Naive thymus-derived CD4-positive, alpha-beta T cell (primary cell): ENCODE results near the gene CBLB. TPM values are rescaled to one million over a fixed set of nuclear protein-coding genes. Genes with fewer than 3 reads are reported as not detected.

Experiments used
- ATAC-seq: fragments of 150-1000 bp; cut with Tn5 transposase; 2 replicates; pipeline ENCODE4 v1.10.0; 2021; ENCODE audit warnings: mild to moderate bottlenecking, moderate library complexity
- CTCF ChIA-PET: fragments of 350-600 bp; sonication (Branson Sonifier 250); formaldehyde crosslinking; loops from one replicate; lab custom pipeline; 2021; ENCODE audit warnings: antibody characterized with exemption; lab: Charles Lee
- POLR2A ChIA-PET: fragments of 350-600 bp; sonication (Branson Sonifier 250); formaldehyde crosslinking; loops from one replicate; lab custom pipeline; 2021; ENCODE audit warnings: antibody characterized with exemption, inconsistent platforms; lab: Charles Lee
- DNase-seq, 9 donors: peaks; one replicate each; pipeline versions ENCODE4 v3.0.0 to v3.0.0-alpha.2; 2020 to 2022; ENCODE audit warnings: mixed read lengths in 1 of 9
- H3K27ac ChIP-seq: one replicate; pipeline ENCODE4 v1.7.0; 2013; ENCODE audit warnings: mild to moderate bottlenecking, low read depth, low read length, moderate library complexity
- H3K27me3 ChIP-seq, 2 donors: one replicate each; pipeline ENCODE4 v1.7.0; 2013; ENCODE audit warnings: low read length in 2 of 2, mild to moderate bottlenecking in 2 of 2, moderate library complexity in 2 of 2; ENCODE audit not compliant: control insufficient read depth in 2 of 2, insufficient read depth in 2 of 2
- H3K36me3 ChIP-seq, 3 experiments: 1 replicate in 2 of 3; 2 replicates in 1 of 3; pipeline ENCODE4 v1.7.0; 2013; ENCODE audit warnings: low read length in 3 of 3, mild to moderate bottlenecking in 3 of 3, moderate library complexity in 1 of 3; ENCODE audit not compliant: insufficient read depth in 3 of 3, control insufficient read depth in 2 of 3
- H3K4me1 ChIP-seq, 2 donors: one replicate each; pipeline ENCODE4 v1.7.0; 2013; ENCODE audit warnings: low read length in 2 of 2, mild to moderate bottlenecking in 2 of 2, moderate library complexity in 1 of 2; ENCODE audit not compliant: control insufficient read depth in 2 of 2, insufficient read depth in 2 of 2
- H3K4me3 ChIP-seq: 2 replicates; pipeline ENCODE4 v1.7.0; 2013; ENCODE audit warnings: mild to moderate bottlenecking, low read length
- H3K9me3 ChIP-seq, 3 experiments: 1 replicate in 2 of 3; 2 replicates in 1 of 3; pipeline ENCODE4 v1.7.0; 2013; ENCODE audit warnings: low read length in 3 of 3; ENCODE audit not compliant: control insufficient read depth in 2 of 3
- H3K27ac Mint-ChIP-seq, 9 donors: one replicate each; pipeline ENCODE4 v1.8.0; 2020 to 2022; ENCODE audit warnings: mixed read lengths in 9 of 9, mild to moderate bottlenecking in 8 of 9, moderate library complexity in 5 of 9, inconsistent platforms in 2 of 9
- H3K27me3 Mint-ChIP-seq, 5 donors: one replicate each; pipeline ENCODE4 v1.8.0; 2021 to 2022; ENCODE audit warnings: mixed read lengths in 5 of 5, mild to moderate bottlenecking in 1 of 5
- H3K36me3 Mint-ChIP-seq, 5 donors: one replicate each; pipeline ENCODE4 v1.8.0; 2020 to 2022; ENCODE audit warnings: mixed read lengths in 5 of 5, mild to moderate bottlenecking in 3 of 5, inconsistent platforms in 1 of 5
- H3K4me1 Mint-ChIP-seq, 7 donors: one replicate each; pipeline ENCODE4 v1.8.0; 2020 to 2022; ENCODE audit warnings: mixed read lengths in 7 of 7, mild to moderate bottlenecking in 3 of 7, inconsistent platforms in 1 of 7
- H3K4me3 Mint-ChIP-seq, 10 donors: one replicate each; pipeline ENCODE4 v1.8.0; 2020 to 2022; ENCODE audit warnings: mild to moderate bottlenecking in 10 of 10, mixed read lengths in 10 of 10, moderate library complexity in 6 of 10, inconsistent platforms in 2 of 10
- H3K9me3 Mint-ChIP-seq, 11 donors: one replicate each; pipeline ENCODE4 v1.8.0; 2020 to 2022; ENCODE audit warnings: mixed read lengths in 11 of 11, mild to moderate bottlenecking in 4 of 11, inconsistent platforms in 1 of 11, moderate library complexity in 1 of 11
- intact Hi-C, 2 donors: fragments of 100-400 bp; cut with micrococcal nuclease; formaldehyde crosslinking; loops; one replicate each; pipeline ENCODE4 v1.15.1; 2023
- polyA plus RNA-seq, 2 donors: library from polyadenylated mRNA; unstranded; fragments of 300-500 nt; fragmentation: Illumina TruSeq; gene quantifications; one replicate each; pipeline ENCODE4 v1.2.3, GENCODE V29; 2021
- total RNA-seq, 6 experiments: library from RNA in 5 of 6; stranded (reverse) in 5 of 6; gene quantifications; 1 replicate in 5 of 6; 2 replicates in 1 of 6; pipeline ENCODE4 v1.2.3 and lab custom pipeline; 2021 to 2026

Gene CBLB
- total and polyA plus RNA-seq, 7 experiments from 2014 or later = 22.4 to 135 (median 97.8) TPM

DNA sequence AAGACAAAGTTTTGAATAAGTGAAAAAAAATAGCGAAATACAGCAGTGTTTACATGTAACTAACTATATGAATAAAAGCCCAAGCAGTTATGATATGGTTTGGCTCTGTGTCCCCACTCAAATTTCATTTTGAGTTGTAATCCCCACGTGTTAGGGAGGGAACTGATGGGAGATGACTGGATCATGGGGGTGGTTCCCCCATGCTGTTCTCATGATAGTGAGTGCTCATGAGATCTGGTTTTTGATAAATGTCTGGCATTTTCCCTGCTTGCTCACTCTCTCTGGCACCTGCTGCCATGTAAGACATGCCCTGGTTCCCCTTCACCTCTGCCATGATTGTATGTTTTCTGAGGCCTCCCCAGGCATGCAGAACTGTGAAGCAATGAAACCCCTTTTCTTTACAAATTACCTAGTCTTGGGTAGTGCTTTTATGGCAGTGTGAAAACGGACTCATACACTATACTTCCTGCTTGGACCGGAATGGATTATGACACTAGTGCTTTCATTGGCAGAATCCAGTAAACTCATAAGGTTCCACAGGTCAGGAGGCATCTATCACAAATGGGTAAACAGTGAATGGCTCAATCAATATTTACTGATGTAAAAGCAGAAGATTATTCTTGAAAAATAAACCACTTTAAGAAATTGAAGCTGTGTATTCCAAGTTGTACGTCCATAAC, 192.1 kb downstream of the CBLB start:
- no peak overlapping the region for H3K4me3 Mint-ChIP-seq
- Histone ChIP-seq H3K4me3 (no peak overlapping the region), H3K9me3 (no peaks in the 10 kb centered on the region), H3K4me1 (no peaks in the 10 kb centered on the region), H3K27ac (no peak overlapping the region), H3K36me3 (peaks cover 21 to 35% (median 25%) of the 10 kb centered on the region in 3 experiments), H3K27me3 (no peaks in the 10 kb centered on the region)
- no peaks in the 10 kb centered on the region for H3K27me3 Mint-ChIP-seq
- H3K36me3 Mint-ChIP-seq = peaks cover 0 to 68% (median 48%) of the 10 kb centered on the region in 5 donors
- peaks cover 0 to 14% (median 6%) of the 10 kb centered on the region in 7 donors for H3K4me1 Mint-ChIP-seq
- H3K9me3 Mint-ChIP-seq = peaks cover 0 to 5% (median 0%) of the 10 kb centered on the region in 11 donors
- no peak for ATAC-seq
- ChIA-PET CTCF (no interaction called here), POLR2A (no interaction called here)
- peak overlapping the region in 3 of 9 donors; percentile 18 to 50 (median 21) for H3K27ac Mint-ChIP-seq
- intact Hi-C loops = no loop called here
- peak in 1 of 9 donors; percentile 48 for DNase-seq

DNA sequence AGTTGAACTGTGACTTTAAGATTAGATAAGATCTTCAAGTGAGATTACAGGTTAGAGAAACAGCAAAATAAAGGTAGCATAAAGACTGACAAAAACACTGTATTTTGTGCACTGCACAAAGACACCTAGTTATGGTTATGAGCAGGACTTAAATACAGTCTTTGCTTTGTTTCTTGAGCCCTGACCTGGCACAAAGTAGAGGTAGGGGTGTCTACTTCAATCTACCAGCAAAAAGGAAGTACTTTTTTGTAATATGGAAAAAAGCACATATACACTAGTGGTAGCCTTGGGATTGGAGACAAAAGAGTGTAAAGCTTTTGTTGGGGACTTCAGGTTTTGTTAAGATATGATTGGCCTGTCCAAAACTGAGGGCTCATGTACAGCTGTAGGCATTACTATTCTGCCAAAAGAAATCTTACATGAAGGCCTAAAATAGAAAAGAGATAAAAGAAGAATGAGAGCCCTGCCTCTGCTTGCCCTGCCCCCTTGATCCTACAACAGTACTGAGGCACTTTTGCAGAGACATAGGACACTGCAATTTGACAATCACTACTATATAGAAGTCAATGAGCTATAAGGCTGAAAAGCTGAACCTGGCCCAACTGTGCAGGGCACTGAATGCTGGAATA, 194.3 kb downstream of the CBLB start:
- Histone ChIP-seq H3K4me3 (no peak overlapping the region), H3K27me3 (no peaks in the 10 kb centered on the region), H3K4me1 (no peaks in the 10 kb centered on the region), H3K9me3 (no peaks in the 10 kb centered on the region), H3K36me3 (peaks cover 22 to 32% (median 31%) of the 10 kb centered on the region in 3 experiments), H3K27ac (no peak overlapping the region)
- peaks cover 0 to 62% (median 38%) of the 10 kb centered on the region in 5 donors for H3K36me3 Mint-ChIP-seq
- H3K4me3 Mint-ChIP-seq = no peak overlapping the region
- DNase-seq (no peak), ATAC-seq (no peak)
- H3K9me3 Mint-ChIP-seq = peaks cover 0 to 5% (median 0%) of the 10 kb centered on the region in 11 donors
- intact Hi-C loops = loop anchor here in 1 of 2 donors (5.0 kb wide), 1 partner anchor 307 kb away; the partner anchor contains the start of gene ALCAM
- H3K27ac Mint-ChIP-seq = peak overlapping the region in 2 of 9 donors; percentile 38 to 48
- POLR2A ChIA-PET = no interaction called here
- H3K27me3 Mint-ChIP-seq = no peaks in the 10 kb centered on the region
- peaks cover 0 to 14% (median 6%) of the 10 kb centered on the region in 7 donors for H3K4me1 Mint-ChIP-seq
- CTCF ChIA-PET = interaction anchor here (1.0 kb wide), 1 partner anchor 935 kb away, joined by 3 read pairs; no protein-coding TSS in a partner anchor

DNA sequence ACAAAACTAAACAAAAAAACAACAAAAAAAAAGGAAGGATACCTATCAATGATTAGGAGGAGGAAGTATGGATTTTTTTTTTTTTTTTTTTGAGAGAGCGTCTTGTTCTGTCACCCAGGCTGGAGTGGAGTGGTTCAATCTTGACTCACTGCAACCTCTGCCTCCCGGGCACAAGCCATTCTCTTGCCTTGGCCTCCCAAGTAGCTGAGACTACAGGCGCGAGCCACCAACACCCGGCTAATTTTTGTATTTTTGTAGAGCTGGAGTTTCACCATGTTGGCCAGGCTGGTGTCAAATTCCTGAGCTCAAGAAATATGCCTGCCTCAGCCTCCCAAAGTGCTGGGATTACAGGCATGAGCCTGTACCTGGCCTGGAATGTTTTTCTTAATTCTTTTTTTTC, 195.8 kb downstream of the CBLB start:
- ATAC-seq (no peak), DNase-seq (no peak)
- POLR2A ChIA-PET = no interaction called here
- H3K27ac Mint-ChIP-seq = peak overlapping the region in 2 of 9 donors; percentile 17 to 69
- H3K4me1 Mint-ChIP-seq = peaks cover 0 to 14% (median 6%) of the 10 kb centered on the region in 7 donors
- no peak overlapping the region for H3K27ac ChIP-seq
- peaks cover 0 to 5% (median 0%) of the 10 kb centered on the region in 11 donors for H3K9me3 Mint-ChIP-seq
- intact Hi-C loops = loop anchor here in 1 of 2 donors (5.0 kb wide), 1 partner anchor 306 kb away; the partner anchor contains the start of gene ALCAM
- CTCF ChIA-PET = no interaction called here
- H3K27me3 ChIP-seq = no peaks in the 10 kb centered on the region
- H3K4me3 ChIP-seq = no peak overlapping the region
- peaks cover 24 to 27% (median 26%) of the 10 kb centered on the region in 3 experiments for H3K36me3 ChIP-seq
- peaks cover 5 to 67% (median 42%) of the 10 kb centered on the region in 5 donors for H3K36me3 Mint-ChIP-seq
- H3K27me3 Mint-ChIP-seq = no peaks in the 10 kb centered on the region
- no peaks in the 10 kb centered on the region for H3K4me1 ChIP-seq
- no peaks in the 10 kb centered on the region for H3K9me3 ChIP-seq
- H3K4me3 Mint-ChIP-seq = no peak overlapping the region

DNA sequence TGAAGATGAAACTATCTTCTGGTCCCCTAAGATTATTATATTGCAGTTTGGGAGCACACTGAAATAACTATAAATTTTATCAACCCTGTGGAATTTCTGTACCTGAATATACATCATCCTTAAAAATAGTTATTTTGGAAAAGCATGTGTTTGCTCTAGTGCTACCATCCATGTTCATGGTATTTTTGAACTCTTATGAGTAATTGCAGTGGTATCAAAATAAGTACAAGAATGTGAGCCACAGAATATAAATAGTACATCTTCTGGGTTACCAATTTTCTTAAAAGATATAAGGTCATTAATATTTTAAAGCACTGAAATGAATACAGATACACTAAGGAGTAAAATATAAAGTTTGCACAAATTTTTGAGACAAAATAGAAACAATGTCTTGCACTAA, 206.5 kb downstream of the CBLB start:
- DNase-seq (no peak), ATAC-seq (no peak)
- ChIA-PET POLR2A (no interaction called here), CTCF (no interaction called here)
- no peaks in the 10 kb centered on the region for H3K9me3 Mint-ChIP-seq
- no peak overlapping the region for H3K4me3 Mint-ChIP-seq
- Histone ChIP-seq H3K27ac (no peak overlapping the region), H3K27me3 (no peaks in the 10 kb centered on the region), H3K36me3 (peaks cover 3 to 20% (median 8%) of the 10 kb centered on the region in 3 experiments), H3K4me3 (no peak overlapping the region), H3K9me3 (no peaks in the 10 kb centered on the region), H3K4me1 (no peaks in the 10 kb centered on the region)
- peaks cover 0 to 6% (median 2%) of the 10 kb centered on the region in 7 donors for H3K4me1 Mint-ChIP-seq
- H3K27ac Mint-ChIP-seq = peak overlapping the region in 1 of 9 donors; percentile 40
- intact Hi-C loops = no loop called here
- H3K36me3 Mint-ChIP-seq = peaks cover 9 to 61% (median 41%) of the 10 kb centered on the region in 5 donors
- H3K27me3 Mint-ChIP-seq = no peaks in the 10 kb centered on the region

DNA sequence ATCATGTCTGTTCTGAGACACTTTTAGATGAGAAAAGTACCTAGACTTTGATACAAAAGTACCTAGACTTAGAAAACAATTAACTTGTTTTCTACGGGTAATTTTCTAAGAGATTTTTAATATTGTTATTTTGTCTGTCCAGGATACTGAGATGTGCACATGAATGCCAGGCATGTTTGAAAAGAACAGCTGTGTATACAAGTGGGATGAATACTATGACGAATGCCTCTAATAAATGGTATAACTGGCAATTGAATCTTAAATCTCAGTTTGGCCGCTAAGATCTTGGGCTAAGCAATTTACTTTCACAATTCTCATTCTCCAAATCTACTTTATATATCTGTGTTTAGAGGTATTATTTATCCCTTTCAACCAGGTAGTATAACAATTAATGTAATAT, 207.4 kb downstream of the CBLB start:
- Histone ChIP-seq H3K4me3 (no peak overlapping the region), H3K36me3 (peaks cover 3 to 20% (median 8%) of the 10 kb centered on the region in 3 experiments), H3K9me3 (no peaks in the 10 kb centered on the region), H3K27ac (no peak overlapping the region), H3K4me1 (no peaks in the 10 kb centered on the region), H3K27me3 (no peaks in the 10 kb centered on the region)
- Mint-ChIP-seq H3K27me3 (no peaks in the 10 kb centered on the region), H3K9me3 (no peaks in the 10 kb centered on the region), H3K36me3 (peaks cover 9 to 59% (median 41%) of the 10 kb centered on the region in 5 donors), H3K4me3 (no peak overlapping the region), H3K27ac (no peak overlapping the region), H3K4me1 (peaks cover 0 to 6% (median 2%) of the 10 kb centered on the region in 7 donors)
- DNase-seq = no peak
- intact Hi-C loops = no loop called here
- CTCF ChIA-PET = no interaction called here
- POLR2A ChIA-PET = interaction anchor here (0.7 kb wide), 1 partner anchor 289 kb away, joined by 4 read pairs; no protein-coding TSS in a partner anchor
- ATAC-seq = no peak

DNA sequence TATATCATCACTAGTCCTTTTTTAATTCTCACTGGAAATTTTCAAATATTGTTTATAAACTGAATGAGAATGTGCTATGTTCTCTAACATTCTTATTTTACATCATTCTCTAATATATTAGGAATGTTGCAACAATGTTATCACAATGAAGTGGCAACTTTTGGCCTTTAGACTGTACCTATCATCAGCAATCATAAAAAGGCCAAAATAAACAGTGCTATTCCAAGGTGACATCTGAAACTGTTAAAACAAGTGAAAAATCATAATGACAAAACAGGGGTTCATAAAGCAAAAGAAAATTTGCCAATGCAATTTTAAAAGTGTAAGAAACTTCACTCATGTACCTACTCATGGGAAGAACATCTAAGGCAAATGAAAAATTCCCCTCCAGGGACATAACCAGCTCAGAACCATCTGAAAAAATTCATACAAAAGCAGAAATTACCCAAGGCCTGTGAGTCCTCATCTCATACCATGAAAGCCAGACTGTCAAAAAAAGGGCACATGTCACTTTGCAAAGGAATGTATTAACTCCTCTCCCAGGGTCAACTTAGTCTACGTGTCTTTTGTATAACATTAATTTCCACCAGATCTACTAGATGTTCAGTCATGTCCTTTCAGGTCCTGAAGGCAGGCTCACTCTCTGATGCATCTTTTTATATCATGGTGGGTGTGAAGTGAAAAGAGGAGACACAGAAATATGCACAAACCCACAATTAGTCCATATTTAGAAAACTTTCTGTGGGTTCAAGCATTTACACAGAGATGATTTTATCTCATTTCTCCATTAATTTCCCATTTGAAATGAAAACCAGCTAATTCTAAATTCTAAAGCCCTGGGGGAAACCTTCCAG, 211.9 kb downstream of the CBLB start:
- Histone ChIP-seq H3K4me1 (no peaks in the 10 kb centered on the region), H3K27ac (no peak overlapping the region), H3K36me3 (peaks cover 0 to 13% (median 0%) of the 10 kb centered on the region in 3 experiments), H3K9me3 (no peaks in the 10 kb centered on the region), H3K4me3 (no peak overlapping the region), H3K27me3 (no peaks in the 10 kb centered on the region)
- no peaks in the 10 kb centered on the region for H3K27me3 Mint-ChIP-seq
- no peaks in the 10 kb centered on the region for H3K9me3 Mint-ChIP-seq
- no peak overlapping the region for H3K4me3 Mint-ChIP-seq
- H3K36me3 Mint-ChIP-seq = peaks cover 5 to 33% (median 23%) of the 10 kb centered on the region in 5 donors
- peaks cover 0 to 10% (median 0%) of the 10 kb centered on the region in 7 donors for H3K4me1 Mint-ChIP-seq
- intact Hi-C loops = no loop called here
- ChIA-PET POLR2A (interaction anchor here (0.7 kb wide), 1 partner anchor 359 kb away, joined by 3 read pairs; no protein-coding TSS in a partner anchor), CTCF (no interaction called here)
- DNase-seq (no peak), ATAC-seq (no peak)
- peak overlapping the region in 2 of 9 donors; percentile 15 to 28 for H3K27ac Mint-ChIP-seq
